ENCODE data around the gene BMX.

BMX gene

DNA sequence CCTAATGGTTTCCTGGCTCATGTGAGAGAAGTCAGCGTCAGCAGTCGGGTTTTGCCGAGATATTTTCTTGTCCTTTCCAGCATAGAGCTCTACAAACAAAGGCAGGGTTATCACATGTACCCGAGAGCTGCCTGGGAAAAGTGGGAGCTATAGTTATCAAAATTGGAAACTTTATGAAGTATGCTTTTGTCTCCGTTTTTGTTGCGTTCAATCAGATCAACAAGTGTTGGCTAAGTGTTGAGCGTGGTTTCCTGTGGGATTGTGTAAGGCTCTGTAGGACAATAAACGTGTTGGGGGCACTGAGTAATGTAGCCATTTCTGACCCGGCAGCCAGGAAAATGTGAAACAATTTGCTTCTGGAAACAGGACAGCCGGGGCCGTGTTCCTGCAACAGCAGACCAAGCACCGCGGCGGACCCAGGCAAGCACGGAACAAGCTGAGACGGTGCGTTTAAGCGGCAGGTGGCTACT, at the start of gene BMX:
Gene BMX, plus strand, starts transcription at position 311 of the 470 bp plus-strand sequence. CDS start 7,547 bp downstream, outside the sequence.
- no peak within 1 kb of the TSS for H3K27ac ChIP-seq
- DNase-seq, result no peak
- peaks cover 22% of the 10 kb centered on the region for H3K27me3 ChIP-seq (ENCODE audit: insufficient read depth, low read depth, severe bottlenecking)
- H3K9me3 ChIP-seq (ENCODE audit: severe bottlenecking), result no peaks in the 10 kb centered on the region
- H3K4me3 ChIP-seq (ENCODE audit: low read depth, low read length), result no peak within 1 kb of the TSS
- TF ChIP-seq, protein P1, sequence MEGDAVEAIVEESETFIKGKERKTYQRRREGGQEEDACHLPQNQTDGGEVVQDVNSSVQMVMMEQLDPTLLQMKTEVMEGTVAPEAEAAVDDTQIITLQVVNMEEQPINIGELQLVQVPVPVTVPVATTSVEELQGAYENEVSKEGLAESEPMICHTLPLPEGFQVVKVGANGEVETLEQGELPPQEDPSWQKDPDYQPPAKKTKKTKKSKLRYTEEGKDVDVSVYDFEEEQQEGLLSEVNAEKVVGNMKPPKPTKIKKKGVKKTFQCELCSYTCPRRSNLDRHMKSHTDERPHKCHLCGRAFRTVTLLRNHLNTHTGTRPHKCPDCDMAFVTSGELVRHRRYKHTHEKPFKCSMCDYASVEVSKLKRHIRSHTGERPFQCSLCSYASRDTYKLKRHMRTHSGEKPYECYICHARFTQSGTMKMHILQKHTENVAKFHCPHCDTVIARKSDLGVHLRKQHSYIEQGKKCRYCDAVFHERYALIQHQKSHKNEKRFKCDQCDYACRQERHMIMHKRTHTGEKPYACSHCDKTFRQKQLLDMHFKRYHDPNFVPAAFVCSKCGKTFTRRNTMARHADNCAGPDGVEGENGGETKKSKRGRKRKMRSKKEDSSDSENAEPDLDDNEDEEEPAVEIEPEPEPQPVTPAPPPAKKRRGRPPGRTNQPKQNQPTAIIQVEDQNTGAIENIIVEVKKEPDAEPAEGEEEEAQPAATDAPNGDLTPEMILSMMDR (IDR thresholded peaks at IDR 0.05; ENCODE audit: low read depth, low read length), result no peak
- no peaks in the 10 kb centered on the region for H3K36me3 ChIP-seq

- Histone ChIP-seq H3K27ac (no peak overlapping the region), H3K27me3 (ENCODE audit: insufficient read depth, low read depth, severe bottlenecking) (no peaks in the 10 kb centered on the region), H3K4me3 (ENCODE audit: low read depth, low read length) (no peak overlapping the region), H3K36me3 (no peaks in the 10 kb centered on the region), H3K9me3 (ENCODE audit: severe bottlenecking) (no peaks in the 10 kb centered on the region)
- TF ChIP-seq, protein P1 (IDR thresholded peaks at IDR 0.05; ENCODE audit: low read depth, low read length), result no peak
- DNase-seq, result no peak
Observed at GRCh38 chrX:15451913-15452312, 48.7 kb upstream of the BMX start.

- Histone ChIP-seq H3K36me3 (no peaks in the 10 kb centered on the region), H3K27ac (no peak overlapping the region), H3K4me3 (ENCODE audit: low read depth, low read length) (no peak overlapping the region), H3K9me3 (ENCODE audit: severe bottlenecking) (no peaks in the 10 kb centered on the region), H3K27me3 (ENCODE audit: insufficient read depth, low read depth, severe bottlenecking) (peaks cover 15% of the 10 kb centered on the region)
- no peak for DNase-seq
- TF ChIP-seq, protein P1 (IDR thresholded peaks at IDR 0.05; ENCODE audit: low read depth, low read length), result no peak
Observed at GRCh38 chrX:15464704-15465103, 35.9 kb upstream of the BMX start.

DNA sequence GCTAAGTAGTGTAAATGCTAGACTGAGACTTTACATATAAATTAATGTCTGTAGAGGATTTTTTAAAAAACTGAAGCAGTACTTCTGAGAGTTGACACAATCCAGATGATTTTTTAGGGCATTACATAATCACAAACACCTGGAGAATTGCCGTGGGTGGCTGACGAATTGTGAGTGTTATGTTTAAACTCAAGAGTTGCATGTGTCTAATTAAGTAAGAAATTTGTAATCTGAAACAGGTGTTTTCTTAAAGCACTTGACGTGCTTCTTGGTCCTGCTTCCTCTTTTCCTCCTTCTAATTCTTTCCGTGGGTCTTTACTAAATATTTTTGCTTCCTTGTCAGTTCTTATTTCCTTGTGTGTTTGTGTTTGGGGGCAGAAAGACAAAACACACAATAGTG, 35.3 kb upstream of the BMX start:
- TF ChIP-seq, protein P1 (IDR thresholded peaks at IDR 0.05; ENCODE audit: low read depth, low read length), result no peak
- no peak overlapping the region for H3K27ac ChIP-seq
- peaks cover 15% of the 10 kb centered on the region for H3K27me3 ChIP-seq (ENCODE audit: insufficient read depth, low read depth, severe bottlenecking)
- H3K4me3 ChIP-seq (ENCODE audit: low read depth, low read length), result no peak overlapping the region
- DNase-seq, result no peak
- H3K36me3 ChIP-seq, result no peaks in the 10 kb centered on the region
- H3K9me3 ChIP-seq (ENCODE audit: severe bottlenecking), result no peaks in the 10 kb centered on the region

DNA sequence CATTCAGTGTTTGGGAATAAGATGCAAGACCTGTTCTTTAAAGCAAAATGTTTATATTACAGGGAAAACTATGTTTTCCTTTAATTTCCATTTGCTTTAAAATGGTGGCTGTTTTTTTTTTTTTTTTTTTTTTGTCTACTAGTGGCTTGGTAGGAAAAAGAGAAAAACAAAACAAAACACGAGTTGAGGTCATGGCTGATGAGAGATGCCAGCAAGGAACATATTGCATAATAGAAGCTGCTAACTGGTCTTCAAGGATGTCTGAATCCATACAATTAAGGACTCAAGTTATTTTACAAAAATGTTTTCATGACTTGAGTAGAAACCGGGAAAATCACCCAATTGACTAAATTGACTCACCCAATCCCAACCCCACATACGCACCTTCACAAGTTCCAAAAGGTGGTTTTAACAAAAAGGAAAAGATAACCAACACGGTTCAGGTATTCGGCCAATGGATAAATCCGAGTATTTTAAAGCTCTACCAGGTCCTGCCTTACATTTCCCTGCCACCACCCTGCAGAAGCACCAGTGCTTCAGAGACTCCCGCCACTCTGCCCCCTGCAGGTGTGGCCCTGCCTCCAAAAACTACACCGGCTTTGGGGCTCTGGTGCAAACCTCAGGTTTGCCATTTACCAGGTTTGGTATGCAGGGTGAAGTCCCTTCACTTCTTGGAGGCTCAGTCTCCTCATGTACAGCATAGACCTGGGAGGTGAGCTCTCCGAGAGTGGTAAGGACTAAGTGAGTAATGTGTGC, 34.5 kb upstream of the BMX start:
- peaks cover 13% of the 10 kb centered on the region for H3K27me3 ChIP-seq (ENCODE audit: insufficient read depth, low read depth, severe bottlenecking)
- H3K9me3 ChIP-seq (ENCODE audit: severe bottlenecking), result no peaks in the 10 kb centered on the region
- H3K4me3 ChIP-seq (ENCODE audit: low read depth, low read length), result no peak overlapping the region
- H3K36me3 ChIP-seq, result no peaks in the 10 kb centered on the region
- TF ChIP-seq, protein P1 (IDR thresholded peaks at IDR 0.05; ENCODE audit: low read depth, low read length), result peak; percentile 32; the same call in 1 of the 2 replicates
- DNase-seq, result peak; percentile 19
- H3K27ac ChIP-seq, result no peak overlapping the region

Measured in WERI-Rb-1 (cell line).